DND-41 (cell line): ENCODE data around the gene PCGF5.

Experiments used
- ATAC-seq: fragments of 200-7000 bp; cut with Tn5 transposase; 3 replicates; pipeline ENCODE4 v1.9.1; 2021; ENCODE audit warnings: low read depth; ENCODE audit not compliant: insufficient read depth
- DNase-seq: peaks from one replicate; pipeline ENCODE4 v3.0.0-alpha.2; 2020
- H2AFZ ChIP-seq: 2 replicates; pipeline ENCODE4 v1.6.0; 2012; ENCODE audit warnings: low read depth, low read length
- H3K27ac ChIP-seq: 2 replicates; pipeline ENCODE4 v1.5.1; 2012; ENCODE audit warnings: low read length, inconsistent platforms
- H3K27me3 ChIP-seq: fragments of 200-600 bp; sonication (generic); 2 replicates; pipeline ENCODE4 v1.6.0; 2012; ENCODE audit warnings: low read length, mild to moderate bottlenecking, inconsistent platforms; ENCODE audit not compliant: insufficient read depth, poor library complexity
- H3K36me3 ChIP-seq: 2 replicates; pipeline ENCODE4 v1.5.1; 2012; ENCODE audit warnings: low read length, inconsistent platforms; ENCODE audit not compliant: insufficient read depth
- H3K4me1 ChIP-seq: 2 replicates; pipeline ENCODE4 v1.5.1; 2012; ENCODE audit warnings: mild to moderate bottlenecking, low read length; ENCODE audit not compliant: insufficient read depth
- H3K4me2 ChIP-seq: 2 replicates; pipeline ENCODE4 v1.6.0; 2012; ENCODE audit warnings: mild to moderate bottlenecking, moderate library complexity, low read length, inconsistent platforms; ENCODE audit not compliant: insufficient read depth
- H3K4me3 ChIP-seq, 2 experiments: fragments of 200-600 bp in 1 of 2; shearing (Covaris generic) in 1 of 2; 2 replicates each; pipeline ENCODE4 v1.5.1; 2012 to 2016; ENCODE audit warnings: inconsistent platforms in 2 of 2, low read length in 2 of 2, mild to moderate bottlenecking in 2 of 2, low read depth in 1 of 2, moderate library complexity in 1 of 2
- H3K79me2 ChIP-seq: 2 replicates; pipeline ENCODE4 v1.6.0; 2012; ENCODE audit warnings: low read length, inconsistent platforms; ENCODE audit not compliant: insufficient read depth
- H3K9ac ChIP-seq: 2 replicates; pipeline ENCODE4 v1.6.0; 2012; ENCODE audit warnings: low read depth, mild to moderate bottlenecking, inconsistent platforms, low read length, moderate library complexity
- H3K9me3 ChIP-seq: 2 replicates; pipeline ENCODE4 v1.5.1; 2012; ENCODE audit warnings: low read length, moderate library complexity, mild to moderate bottlenecking, inconsistent platforms; ENCODE audit not compliant: insufficient read depth, severe bottlenecking
- H4K20me1 ChIP-seq: 2 replicates; pipeline ENCODE4 v1.6.0; 2012; ENCODE audit warnings: low read length; ENCODE audit not compliant: insufficient read depth
- CTCF ChIP-seq: IDR thresholded peaks from 2 replicates; pipeline ENCODE4 v1.5.1; 2012; ENCODE audit warnings: borderline replicate concordance, low read length, moderate library complexity, mild to moderate bottlenecking; ENCODE audit not compliant: poor library complexity, severe bottlenecking; ENCODE audit errors: extremely low read depth
- EZH2 ChIP-seq: IDR thresholded peaks from 3 replicates; pipeline ENCODE4 v1.6.1; 2012; ENCODE audit warnings: borderline replicate concordance, low read depth, mild to moderate bottlenecking, moderate library complexity, low read length, inconsistent platforms; ENCODE audit not compliant: severe bottlenecking

Gene PCGF5

GRCh38 chr10:91227576-91227975, 7.1 kb downstream of the PCGF5 start:
- H3K9me3 ChIP-seq = no peaks in the 10 kb centered on the region
- peaks cover 44% of the 10 kb centered on the region; the same call in 1 of the 2 replicates for H4K20me1 ChIP-seq
- peak overlapping the region in 1 of 2 experiments; percentile 40; a peak in 1 of 4 replicates for H3K4me3 ChIP-seq
- ATAC-seq (peak; percentile 47; the same call in 2 of the 3 replicates), DNase-seq (no peak)
- no peaks in the 10 kb centered on the region for H3K27me3 ChIP-seq
- peaks cover 100% of the 10 kb centered on the region for H3K79me2 ChIP-seq
- H3K4me2 ChIP-seq = peak overlapping the region; percentile 88
- no peak for TF ChIP-seq CTCF
- TF ChIP-seq EZH2 = no peak
- H3K36me3 ChIP-seq = peaks cover 93% of the 10 kb centered on the region
- H2AFZ ChIP-seq = no peak overlapping the region
- H3K9ac ChIP-seq = no peak overlapping the region; the same call in 1 of the 2 replicates
- H3K4me1 ChIP-seq = peaks cover 76% of the 10 kb centered on the region
- peak overlapping the region; percentile 39; the same call in 1 of the 2 replicates for H3K27ac ChIP-seq

- no peak overlapping the region for H3K9ac ChIP-seq
- TF ChIP-seq EZH2 (no peak), CTCF (no peak)
Observed at GRCh38 chr10:91229683-91230082, 9.2 kb downstream of the PCGF5 start.

GRCh38 chr10:91238191-91238590, 17.7 kb downstream of the PCGF5 start:
- peaks cover 13% of the 10 kb centered on the region; the same call in 1 of the 2 replicates for H4K20me1 ChIP-seq
- H3K27me3 ChIP-seq = no peaks in the 10 kb centered on the region
- H3K4me1 ChIP-seq = peaks cover 23% of the 10 kb centered on the region; the same call in 1 of the 2 replicates
- peaks cover 96% of the 10 kb centered on the region for H3K79me2 ChIP-seq
- no peak overlapping the region for H3K27ac ChIP-seq
- H3K9ac ChIP-seq = no peak overlapping the region
- DNase-seq (no peak), ATAC-seq (no peak; the same call in 2 of the 3 replicates)
- H3K9me3 ChIP-seq = no peaks in the 10 kb centered on the region
- no peak overlapping the region for H2AFZ ChIP-seq
- H3K4me2 ChIP-seq = no peak overlapping the region
- H3K36me3 ChIP-seq = peaks cover 69% of the 10 kb centered on the region
- TF ChIP-seq CTCF (no peak), EZH2 (no peak)
- no peak overlapping the region for H3K4me3 ChIP-seq

More at GRCh38 chr10:91229683-91230082, 9.2 kb downstream of the PCGF5 start:
- no peak for DNase-seq
- H2AFZ ChIP-seq = no peak overlapping the region
- peak overlapping the region; percentile 7; the same call in 1 of the 2 replicates for H3K4me2 ChIP-seq
- peaks cover 100% of the 10 kb centered on the region for H3K79me2 ChIP-seq
- H3K4me1 ChIP-seq = peaks cover 59% of the 10 kb centered on the region
- H4K20me1 ChIP-seq = peaks cover 30% of the 10 kb centered on the region; the same call in 1 of the 2 replicates
- ATAC-seq = no peak
- H3K27ac ChIP-seq = no peak overlapping the region
- H3K36me3 ChIP-seq = peaks cover 91% of the 10 kb centered on the region
- no peaks in the 10 kb centered on the region for H3K27me3 ChIP-seq
- no peak overlapping the region for H3K4me3 ChIP-seq
- no peaks in the 10 kb centered on the region for H3K9me3 ChIP-seq

- no peak overlapping the region for H3K9ac ChIP-seq
- no peak overlapping the region; the same call in 1 of the 2 replicates for H3K4me2 ChIP-seq
- H3K4me3 ChIP-seq = no peak overlapping the region
- peaks cover 37% of the 10 kb centered on the region for H3K4me1 ChIP-seq
- H3K27ac ChIP-seq = no peak overlapping the region
- DNase-seq (no peak), ATAC-seq (no peak)
- no peaks in the 10 kb centered on the region for H3K27me3 ChIP-seq
- peaks cover 68% of the 10 kb centered on the region for H3K36me3 ChIP-seq
- TF ChIP-seq CTCF (no peak), EZH2 (no peak)
- no peak overlapping the region for H2AFZ ChIP-seq
- no peaks in the 10 kb centered on the region for H3K9me3 ChIP-seq
- peaks cover 11% of the 10 kb centered on the region; the same call in 1 of the 2 replicates for H4K20me1 ChIP-seq
- peaks cover 95% of the 10 kb centered on the region for H3K79me2 ChIP-seq
Observed at GRCh38 chr10:91239789-91240188, 19.3 kb downstream of the PCGF5 start.
